Fibroblast of skin of back (primary cell): ENCODE results near the gene CHST11.
"Not testable (repeated sequence)": the region's sequence is repeated elsewhere in the genome, so short reads cannot be mapped to it uniquely, and the experiment has no call there.

Experiments
- DNase-seq: peaks from one replicate; pipeline ENCODE4 v3.0.0-alpha.2; 2013

CHST11 gene

GRCh38 chr12:104566244-104566993 lies 109.7 kb downstream of the CHST11 start:
- no peak for DNase-seq

- no peak for DNase-seq
Observed at GRCh38 chr12:104567832-104568486, 111.2 kb downstream of the CHST11 start.

- DNase-seq = no peak
Observed at GRCh38 chr12:104568487-104568868, 111.7 kb downstream of the CHST11 start.

- no peak for DNase-seq
Observed at GRCh38 chr12:104568935-104569334, 112.2 kb downstream of the CHST11 start.

- no peak for DNase-seq
Observed at GRCh38 chr12:104569346-104570173, 112.8 kb downstream of the CHST11 start.

GRCh38 chr12:104570174-104570907 lies 113.6 kb downstream of the CHST11 start:
- DNase-seq = no peak

GRCh38 chr12:104571328-104571727 lies 114.6 kb downstream of the CHST11 start:
- no peak for DNase-seq

GRCh38 chr12:104574353-104574752 lies 117.6 kb downstream of the CHST11 start:
- DNase-seq = not testable (repeated sequence)

- peak; percentile 29 for DNase-seq
Observed at GRCh38 chr12:104574758-104575157, 118.0 kb downstream of the CHST11 start.

- no peak for DNase-seq
Observed at GRCh38 chr12:104575442-104576186, 118.9 kb downstream of the CHST11 start.

- no peak for DNase-seq
Observed at GRCh38 chr12:104576187-104576778, 119.5 kb downstream of the CHST11 start.

GRCh38 chr12:104576980-104577580 lies 120.3 kb downstream of the CHST11 start:
- DNase-seq = no peak

- peak; percentile 85 for DNase-seq
Observed at GRCh38 chr12:104577581-104577981, 120.8 kb downstream of the CHST11 start.

- peak; percentile 95 for DNase-seq
Observed at GRCh38 chr12:104578453-104578852, 121.7 kb downstream of the CHST11 start.

GRCh38 chr12:104579718-104580495 lies 123.2 kb downstream of the CHST11 start:
- DNase-seq = no peak

GRCh38 chr12:104581005-104581570 lies 124.3 kb downstream of the CHST11 start:
- no peak for DNase-seq

- DNase-seq = no peak
Observed at GRCh38 chr12:104582739-104583138, 126.0 kb downstream of the CHST11 start.

GRCh38 chr12:104583301-104583700 lies 126.6 kb downstream of the CHST11 start:
- no peak for DNase-seq

GRCh38 chr12:104585448-104586055 lies 128.8 kb downstream of the CHST11 start:
- no peak for DNase-seq
